ENCODE data around the gene SDHC.

The SDHC gene

DNA sequence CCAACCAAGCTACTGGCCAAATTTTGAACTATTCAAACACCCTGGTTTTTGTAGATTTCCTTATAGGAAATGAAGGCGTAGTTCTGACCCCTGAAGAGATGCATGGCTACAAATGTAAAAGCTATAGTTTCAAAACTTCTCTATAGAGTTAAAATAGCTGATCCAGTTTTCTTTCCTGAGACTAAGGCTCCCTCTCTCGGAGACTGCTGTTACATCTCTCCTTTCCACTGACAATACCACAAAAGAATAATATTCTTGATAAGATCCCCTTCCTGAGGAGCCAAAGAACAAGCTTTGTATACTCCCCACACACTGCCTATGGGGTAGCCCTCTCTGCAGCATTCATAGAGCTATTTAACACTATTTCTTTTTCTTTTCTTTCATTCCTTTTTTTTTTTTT lies 60.2 kb downstream of the SDHC start:
- Histone ChIP-seq H3K27me3 (replicated peaks; ENCODE audit: control insufficient read depth, insufficient read depth, low read length) (no peaks in the 10 kb centered on the region), H3K36me3 (ENCODE audit: control insufficient read depth, insufficient read depth, low read length) (no peaks in the 10 kb centered on the region), H3K4me3 (replicated peaks; ENCODE audit: low read depth, low read length) (no peak overlapping the region)
- TF ChIP-seq, protein P1, sequence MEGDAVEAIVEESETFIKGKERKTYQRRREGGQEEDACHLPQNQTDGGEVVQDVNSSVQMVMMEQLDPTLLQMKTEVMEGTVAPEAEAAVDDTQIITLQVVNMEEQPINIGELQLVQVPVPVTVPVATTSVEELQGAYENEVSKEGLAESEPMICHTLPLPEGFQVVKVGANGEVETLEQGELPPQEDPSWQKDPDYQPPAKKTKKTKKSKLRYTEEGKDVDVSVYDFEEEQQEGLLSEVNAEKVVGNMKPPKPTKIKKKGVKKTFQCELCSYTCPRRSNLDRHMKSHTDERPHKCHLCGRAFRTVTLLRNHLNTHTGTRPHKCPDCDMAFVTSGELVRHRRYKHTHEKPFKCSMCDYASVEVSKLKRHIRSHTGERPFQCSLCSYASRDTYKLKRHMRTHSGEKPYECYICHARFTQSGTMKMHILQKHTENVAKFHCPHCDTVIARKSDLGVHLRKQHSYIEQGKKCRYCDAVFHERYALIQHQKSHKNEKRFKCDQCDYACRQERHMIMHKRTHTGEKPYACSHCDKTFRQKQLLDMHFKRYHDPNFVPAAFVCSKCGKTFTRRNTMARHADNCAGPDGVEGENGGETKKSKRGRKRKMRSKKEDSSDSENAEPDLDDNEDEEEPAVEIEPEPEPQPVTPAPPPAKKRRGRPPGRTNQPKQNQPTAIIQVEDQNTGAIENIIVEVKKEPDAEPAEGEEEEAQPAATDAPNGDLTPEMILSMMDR (IDR thresholded peaks at IDR 0.05; ENCODE audit: insufficient read depth, low read length, poor library complexity, severe bottlenecking) = peak; percentile 8
- DNase-seq (ENCODE audit: extremely low read depth, insufficient read length) = no peak

DNA sequence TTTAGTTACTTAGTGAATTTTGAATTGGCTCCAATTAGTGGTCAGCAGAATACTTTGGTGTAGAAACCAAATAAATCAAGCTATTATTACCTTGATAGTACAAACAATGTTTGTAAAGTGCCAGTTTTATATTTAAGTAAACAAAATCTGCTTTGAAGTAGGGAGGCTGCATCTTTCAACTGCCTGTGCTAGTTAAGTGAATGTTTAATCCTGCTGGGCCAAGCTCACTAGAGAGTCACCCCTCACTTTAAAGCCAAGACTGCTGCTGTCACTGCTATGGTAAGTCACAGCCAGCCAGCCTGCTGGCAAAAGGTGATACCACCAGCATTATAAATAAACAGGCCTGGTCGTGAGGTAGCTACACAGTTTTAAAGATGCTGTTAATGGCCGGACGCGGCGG lies 63.8 kb downstream of the SDHC start:
- TF ChIP-seq, protein P1 (IDR thresholded peaks at IDR 0.05; ENCODE audit: insufficient read depth, low read length, poor library complexity, severe bottlenecking) = no peak
- no peaks in the 10 kb centered on the region for H3K27me3 ChIP-seq (replicated peaks; ENCODE audit: control insufficient read depth, insufficient read depth, low read length)
- no peak for DNase-seq (ENCODE audit: extremely low read depth, insufficient read length)
- no peak overlapping the region for H3K4me3 ChIP-seq (replicated peaks; ENCODE audit: low read depth, low read length)
- no peaks in the 10 kb centered on the region for H3K36me3 ChIP-seq (ENCODE audit: control insufficient read depth, insufficient read depth, low read length)

DNA sequence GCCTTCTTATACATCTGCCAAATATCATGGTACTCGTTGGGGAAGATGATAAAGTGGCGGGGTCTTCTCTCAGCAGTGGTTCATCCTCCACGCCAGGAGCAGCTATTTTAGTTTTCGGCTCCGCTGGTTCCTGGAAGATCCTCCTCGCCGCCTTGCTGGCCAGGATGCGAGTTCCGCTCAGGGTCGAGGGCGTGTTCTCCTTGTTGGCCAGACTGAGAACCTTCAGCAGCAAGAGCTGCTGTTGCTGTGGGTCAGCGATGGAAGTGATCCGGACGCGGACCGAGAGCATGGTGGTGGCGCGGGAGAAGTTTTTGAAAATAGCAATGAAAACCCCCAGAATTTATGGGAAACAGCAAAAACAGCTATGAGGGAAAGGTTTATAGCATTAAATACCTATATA lies 64.9 kb downstream of the SDHC start:
- DNase-seq (ENCODE audit: extremely low read depth, insufficient read length) = no peak
- H3K4me3 ChIP-seq (replicated peaks; ENCODE audit: low read depth, low read length) = no peak overlapping the region
- TF ChIP-seq, protein P1 (IDR thresholded peaks at IDR 0.05; ENCODE audit: insufficient read depth, low read length, poor library complexity, severe bottlenecking) = no peak

DNA sequence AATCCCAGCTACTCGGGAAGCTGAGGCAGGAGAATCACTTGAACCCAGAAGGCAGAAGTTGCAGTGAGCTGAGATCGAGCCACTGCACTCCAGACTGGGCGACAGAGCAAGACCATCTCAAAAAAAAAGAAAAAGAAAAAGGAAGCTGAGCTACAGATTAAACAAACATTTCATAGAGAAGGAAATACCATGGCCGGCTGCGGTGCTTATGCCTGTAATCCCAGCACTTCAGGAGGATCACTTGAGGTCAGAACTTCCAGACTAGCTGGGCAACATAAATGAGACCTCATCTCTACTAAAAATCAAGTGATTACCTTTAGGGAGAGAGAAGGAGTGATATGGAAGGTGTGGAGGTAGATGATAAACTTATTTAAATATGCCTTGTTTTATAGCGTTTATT lies 67.5 kb downstream of the SDHC start:
- DNase-seq (ENCODE audit: extremely low read depth, insufficient read length) = no peak
- Histone ChIP-seq H3K27me3 (replicated peaks; ENCODE audit: control insufficient read depth, insufficient read depth, low read length) (no peaks in the 10 kb centered on the region), H3K36me3 (ENCODE audit: control insufficient read depth, insufficient read depth, low read length) (no peaks in the 10 kb centered on the region), H3K4me3 (replicated peaks; ENCODE audit: low read depth, low read length) (no peak overlapping the region)
- TF ChIP-seq, protein P1 (IDR thresholded peaks at IDR 0.05; ENCODE audit: insufficient read depth, low read length, poor library complexity, severe bottlenecking) = no peak

More for the DNA sequence above, 64.9 kb downstream of the SDHC start:
- no peaks in the 10 kb centered on the region for H3K27me3 ChIP-seq (replicated peaks; ENCODE audit: control insufficient read depth, insufficient read depth, low read length)
- no peaks in the 10 kb centered on the region for H3K36me3 ChIP-seq (ENCODE audit: control insufficient read depth, insufficient read depth, low read length)

DNA sequence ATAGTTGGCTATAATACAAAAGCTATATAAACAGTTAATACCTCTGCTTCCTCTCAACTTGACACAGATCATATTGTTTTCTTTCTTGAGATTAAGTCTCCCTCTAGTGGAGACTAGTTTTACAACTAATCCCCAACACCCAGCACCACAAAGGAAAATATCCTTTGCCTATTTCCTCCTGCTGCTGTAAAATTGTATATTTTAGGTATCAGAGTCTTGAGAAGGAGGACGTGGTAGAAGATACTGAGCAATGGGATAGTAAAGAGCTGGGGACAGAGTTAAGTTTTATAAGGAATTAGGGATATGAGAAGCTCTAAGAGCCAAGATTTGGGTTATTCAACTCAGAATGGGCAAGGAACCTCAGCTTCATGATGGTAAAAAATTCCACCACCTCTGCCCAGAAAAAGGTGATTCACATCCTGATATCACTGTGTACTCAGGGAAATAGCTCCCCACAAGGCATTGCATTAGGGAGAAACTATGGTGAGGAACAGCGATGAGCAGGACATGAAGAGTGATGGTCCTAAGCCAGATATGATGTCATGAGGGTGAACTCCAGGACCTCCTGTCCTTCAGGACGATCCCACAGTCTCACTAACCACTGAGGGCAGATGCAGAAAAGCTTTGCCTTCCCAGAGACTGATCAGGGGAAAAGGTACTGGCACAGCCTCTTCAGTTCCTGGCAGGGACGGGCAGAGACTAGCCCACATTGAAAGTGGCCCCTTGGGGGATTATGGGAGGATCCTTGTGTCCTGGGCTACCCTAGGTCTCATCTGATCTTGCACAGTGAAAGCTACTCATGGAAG lies 68.2 kb downstream of the SDHC start:
- Histone ChIP-seq H3K27me3 (replicated peaks; ENCODE audit: control insufficient read depth, insufficient read depth, low read length) (no peaks in the 10 kb centered on the region), H3K36me3 (ENCODE audit: control insufficient read depth, insufficient read depth, low read length) (no peaks in the 10 kb centered on the region), H3K4me3 (replicated peaks; ENCODE audit: low read depth, low read length) (no peak overlapping the region)
- TF ChIP-seq, protein P1 (IDR thresholded peaks at IDR 0.05; ENCODE audit: insufficient read depth, low read length, poor library complexity, severe bottlenecking) = peak; percentile 53
- no peak for DNase-seq (ENCODE audit: extremely low read depth, insufficient read length)
